GM06990 (cell line): ENCODE data around the gene SLC7A9.

ENCODE experiments used
- DNase-seq: peaks from one replicate; pipeline ENCODE4 v3.0.0-alpha.2; 2011; ENCODE audit not compliant: insufficient read length; ENCODE audit errors: extremely low read depth
- H3K27me3 ChIP-seq: replicated peaks from 2 replicates; pipeline ENCODE4 v1.6.0; 2011; ENCODE audit warnings: low read length; ENCODE audit not compliant: control insufficient read depth, insufficient read depth
- H3K36me3 ChIP-seq: 2 replicates; pipeline ENCODE4 v1.5.1; 2011; ENCODE audit warnings: low read length; ENCODE audit not compliant: control insufficient read depth, insufficient read depth
- H3K4me3 ChIP-seq: replicated peaks from 2 replicates; pipeline ENCODE4 v1.5.1; 2011; ENCODE audit warnings: low read depth, mild to moderate bottlenecking, control low read depth, low read length
- CTCF ChIP-seq: IDR thresholded peaks from 2 replicates; pipeline ENCODE4 v1.5.1; 2011; ENCODE audit warnings: low read length, control low read depth, mild to moderate bottlenecking, inconsistent platforms; ENCODE audit not compliant: insufficient read depth, poor library complexity, severe bottlenecking

The SLC7A9 gene

DNA sequence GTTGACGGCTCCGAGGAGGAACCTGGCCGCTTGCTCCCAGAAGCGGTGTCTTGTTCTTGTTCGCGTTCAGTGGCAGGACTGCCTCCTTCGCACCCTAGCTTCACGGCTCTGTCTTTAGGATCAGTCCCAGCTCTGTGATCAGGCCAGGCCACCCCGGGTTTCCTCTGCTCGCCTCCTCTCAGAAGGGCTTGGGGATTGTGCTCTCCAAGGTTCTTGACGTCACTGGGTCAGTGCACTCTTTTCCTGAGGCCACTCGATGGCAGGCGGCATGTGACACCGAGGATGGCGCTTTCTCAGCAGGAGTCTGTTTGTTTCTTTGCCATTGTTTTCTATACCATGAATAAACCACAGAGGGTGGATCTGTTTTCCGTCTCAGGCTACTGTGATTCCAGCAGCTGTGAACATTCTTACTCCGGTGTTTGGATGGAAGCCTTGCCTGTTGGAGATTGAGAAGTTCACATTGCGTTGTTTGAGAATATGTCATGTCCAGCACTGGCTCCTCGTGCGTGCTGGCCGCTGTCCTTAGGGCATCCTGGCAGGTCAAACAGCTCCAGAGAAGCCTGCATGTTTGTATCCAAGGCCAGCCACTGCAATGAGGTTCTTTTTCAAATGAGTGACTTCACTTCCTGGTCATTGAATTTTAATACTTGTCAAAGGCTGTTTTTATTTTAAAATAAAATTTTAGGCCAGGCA is 44.5 kb downstream of the SLC7A9 start:
- Histone ChIP-seq H3K27me3 (no peaks in the 10 kb centered on the region), H3K4me3 (no peak overlapping the region), H3K36me3 (no peaks in the 10 kb centered on the region)
- no peak for TF ChIP-seq CTCF
- no peak for DNase-seq

DNA sequence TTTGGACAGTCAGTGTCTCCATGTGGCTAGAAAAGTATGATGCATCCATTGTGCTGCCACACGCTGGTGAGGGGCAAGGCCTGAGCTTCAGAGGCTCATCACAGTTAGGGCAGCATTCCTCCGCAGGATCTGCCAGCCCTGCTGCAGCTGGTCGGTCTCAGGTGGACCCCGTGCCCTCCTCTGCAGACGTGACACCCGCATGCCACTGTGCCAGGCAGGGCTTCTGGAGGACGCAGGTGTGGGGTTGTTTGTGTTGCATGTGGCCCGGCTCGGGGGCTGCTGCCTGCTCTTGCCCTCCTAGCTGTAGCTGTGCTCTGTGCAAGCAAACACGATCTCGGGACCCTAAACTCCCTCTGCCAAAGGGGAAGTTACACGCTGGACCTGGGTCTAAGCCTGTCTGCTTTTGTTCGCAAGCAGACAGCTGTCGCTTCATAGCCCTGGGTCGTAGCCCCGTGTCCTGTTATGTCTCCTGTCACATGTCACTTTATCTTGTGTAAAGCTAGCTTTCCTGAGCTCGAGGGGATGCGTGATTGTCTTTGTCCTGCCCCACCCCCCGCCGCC is 45.3 kb downstream of the SLC7A9 start:
- no peak overlapping the region for H3K4me3 ChIP-seq
- no peaks in the 10 kb centered on the region for H3K27me3 ChIP-seq
- H3K36me3 ChIP-seq = no peaks in the 10 kb centered on the region
- no peak for DNase-seq
- no peak for TF ChIP-seq CTCF

- Histone ChIP-seq H3K36me3 (no peaks in the 10 kb centered on the region), H3K4me3 (no peak overlapping the region), H3K27me3 (no peaks in the 10 kb centered on the region)
- TF ChIP-seq CTCF = no peak
- no peak for DNase-seq
These were observed 45.8 kb downstream of the SLC7A9 start for GRCh38 chr19:32823747-32824102.

DNA sequence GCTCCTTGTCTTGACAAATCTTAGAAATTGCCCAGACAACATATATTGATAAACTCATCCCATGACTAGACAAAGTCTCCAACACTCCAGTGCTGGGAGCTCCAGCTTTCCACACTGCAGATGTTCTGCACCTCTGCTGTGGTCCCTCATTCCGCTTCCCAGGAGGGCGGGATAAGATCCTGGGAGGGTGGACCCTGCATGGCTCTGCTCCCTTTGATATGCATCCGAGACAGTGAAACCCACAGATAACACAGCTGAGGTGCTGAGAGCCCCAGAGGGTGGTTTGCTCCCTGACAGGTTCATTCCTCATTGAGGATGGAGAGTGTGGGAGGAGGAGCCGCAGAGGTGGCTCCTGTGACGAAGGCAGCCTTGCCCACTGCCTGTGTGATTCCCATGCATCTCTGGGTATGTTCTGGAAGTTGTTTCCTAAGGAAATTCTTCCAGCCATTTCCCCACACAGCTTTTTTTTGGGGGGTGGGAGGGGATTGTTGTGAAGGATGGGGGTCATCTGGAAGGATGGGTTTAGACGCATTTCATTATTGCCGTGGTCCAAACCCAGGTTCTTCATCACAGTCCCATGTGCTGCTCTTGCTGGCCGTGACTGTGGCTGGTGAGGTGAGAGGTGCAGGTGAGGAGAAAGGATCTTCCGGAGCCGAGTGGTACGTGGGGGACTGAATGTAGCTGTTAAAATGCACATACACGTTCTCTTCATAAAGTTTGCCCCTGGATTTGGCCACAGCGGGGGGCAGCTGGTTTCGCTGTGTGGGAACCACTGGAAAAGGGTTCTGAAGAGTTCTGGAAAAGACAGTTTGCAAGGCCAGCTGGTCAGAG is 46.4 kb downstream of the SLC7A9 start:
- Histone ChIP-seq H3K36me3 (no peaks in the 10 kb centered on the region), H3K4me3 (no peak overlapping the region), H3K27me3 (no peaks in the 10 kb centered on the region)
- DNase-seq = no peak
- TF ChIP-seq CTCF = no peak

DNA sequence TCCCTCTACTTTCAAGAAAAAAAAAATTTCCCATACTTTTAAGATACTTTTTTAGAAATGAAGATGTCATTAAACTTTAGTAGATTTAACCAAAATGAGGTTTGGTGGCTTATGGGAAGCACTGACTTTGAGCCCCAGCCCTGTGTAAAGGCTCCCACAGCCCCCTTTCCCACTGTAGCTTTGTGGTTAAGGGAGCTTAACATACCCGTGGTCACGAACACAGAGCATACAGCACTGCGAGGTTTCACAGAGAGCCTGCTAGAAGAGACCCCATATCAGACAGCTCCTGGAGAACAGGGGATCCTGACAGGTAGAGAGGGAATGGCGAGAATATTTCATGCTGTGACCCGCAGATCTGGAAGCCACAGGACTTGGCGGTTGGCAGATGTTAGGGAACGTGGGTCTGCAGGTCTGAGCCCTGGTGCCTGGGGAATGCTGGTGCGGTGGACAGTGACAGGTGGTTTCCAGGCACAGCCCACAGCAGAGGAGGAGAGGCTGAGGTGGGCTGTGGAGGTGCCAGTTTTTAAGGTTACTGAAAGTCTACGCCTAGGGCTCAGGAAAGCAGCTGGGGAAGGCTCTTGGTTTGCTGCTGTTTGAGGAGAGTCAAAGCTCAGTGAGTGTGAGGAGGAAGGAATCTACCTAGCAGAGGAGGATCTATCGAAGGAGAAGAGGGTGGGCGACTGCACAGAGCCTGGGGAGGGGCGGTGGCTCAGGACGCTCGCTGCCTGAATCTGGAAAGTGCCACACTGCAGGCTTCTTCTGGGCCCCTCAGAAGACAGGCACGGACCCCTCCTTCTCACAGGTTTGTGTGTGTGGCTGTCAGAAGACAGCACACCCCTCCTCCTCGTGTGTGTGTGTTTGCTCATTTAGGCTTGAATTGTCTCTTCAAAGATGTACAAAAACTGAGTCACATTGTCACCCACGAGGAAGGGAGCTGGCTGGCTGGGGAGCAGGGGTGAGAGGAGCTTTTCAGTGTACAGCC is 49.9 kb downstream of the SLC7A9 start:
- H3K4me3 ChIP-seq = peak overlapping the region; percentile 22; the same call in 1 of the 2 replicates
- H3K36me3 ChIP-seq = no peaks in the 10 kb centered on the region
- H3K27me3 ChIP-seq = no peaks in the 10 kb centered on the region
- no peak for TF ChIP-seq CTCF
- DNase-seq = peak; percentile 32
